ENCODE results near the gene KLHL8. TPM values are rescaled to one million over a fixed set of nuclear protein-coding genes. Genes with fewer than 3 reads are reported as not detected.

The KLHL8 gene
- 10 to 100 TPM in 1 of 2 experiments, 1 to 10 TPM in 1; 9.2 to 10.1 TPM for total RNA-seq

GRCh38 chr4:87220094-87220822 is at the start of gene KLHL8:
Gene KLHL8, minus strand, starts transcription at chr4:87220618. Its CDS starts 25,079 bp downstream, at chr4:87195539.

Other genes starting within 250 kb of the KLHL8 start
- under 1 TPM; 0.15 to 0.26 TPM for gene HSD17B13, start 102.3 kb upstream of the KLHL8 start, total RNA-seq
- gene HSD17B11, start 170.6 kb upstream of the KLHL8 start, total RNA-seq = 10 to 100 TPM; 42.5 TPM
- gene NUDT9, start 202.0 kb upstream of the KLHL8 start, total RNA-seq = 1 to 10 TPM; 8.9 to 9.2 TPM